Mucosa of descending colon (tissue), 3 donors: Measurements from ENCODE around the gene NR2F6. TPM values are rescaled to one million over a fixed set of nuclear protein-coding genes. Genes with fewer than 3 reads are reported as not detected.

Experiments
- ATAC-seq: fragments of 200-7000 bp; cut with Tn5 transposase; one replicate; pipeline ENCODE4 v1.9.1; 2020; ENCODE audit warnings: mild to moderate bottlenecking, moderate library complexity
- DNase-seq, 3 donors: peaks; one replicate each; pipeline ENCODE4 v3.0.0-alpha.2; 2020
- H3K36me3 ChIP-seq: fragments of 200-600 bp; one replicate; pipeline ENCODE4 v1.8.0; 2021; ENCODE audit warnings: low read depth, mild to moderate bottlenecking
- H3K4me1 ChIP-seq: fragments of 200-600 bp; one replicate; pipeline ENCODE4 v1.8.0; 2021; ENCODE audit warnings: low read depth, mild to moderate bottlenecking
- H3K4me3 ChIP-seq: fragments of 200-600 bp; one replicate; pipeline ENCODE4 v1.8.0; 2021; ENCODE audit warnings: mild to moderate bottlenecking
- H3K9me3 ChIP-seq: fragments of 200-600 bp; one replicate; pipeline ENCODE4 v1.8.0; 2021; ENCODE audit warnings: mild to moderate bottlenecking
- intact Hi-C, 2 donors: fragments of 100-400 bp; cut with DNase I in 1 of 2; cut with micrococcal nuclease in 1 of 2; formaldehyde crosslinking; loops; one replicate each; pipeline versions ENCODE4 v1.11.0 to v1.11.1; 2022; cut with DNase I, micrococcal nuclease
- total RNA-seq, 3 donors: library from RNA; stranded (reverse); fragmentation: NEBNext Ultra II Directional in 2 of 3; extraction: Animal tissue kit (Norgen Biotek cat#: 25700) in 2 of 3; gene quantifications; one replicate each; pipeline versions ENCODE4 v1.2.1 to v1.2.4, GENCODE V29; 2021 to 2023
- TF ChIP-seq, protein P1 (sequence below): fragments of 200-600 bp; IDR thresholded peaks from one replicate; pipeline ENCODE4 v1.8.0; 2022; ENCODE audit warnings: antibody characterized with exemption, mild to moderate bottlenecking
- donor health status: DM: no; HTN: no; CAD: no; lungs with moderate emphysema.
- donor health status: DM: no; HTN: no; CAD: no.
- donor health status: DM: no; HTN: yes; CAD: no.

NR2F6 gene
- total RNA-seq, 3 donors from 2014 or later = 103 to 157 (median 140) TPM

- intact Hi-C loops = no loop called here
- Histone ChIP-seq H3K4me3 (no peak overlapping the region), H3K36me3 (no peaks in the 10 kb centered on the region), H3K9me3 (no peaks in the 10 kb centered on the region), H3K4me1 (no peaks in the 10 kb centered on the region)
- DNase-seq = no peak
- TF ChIP-seq, protein P1, sequence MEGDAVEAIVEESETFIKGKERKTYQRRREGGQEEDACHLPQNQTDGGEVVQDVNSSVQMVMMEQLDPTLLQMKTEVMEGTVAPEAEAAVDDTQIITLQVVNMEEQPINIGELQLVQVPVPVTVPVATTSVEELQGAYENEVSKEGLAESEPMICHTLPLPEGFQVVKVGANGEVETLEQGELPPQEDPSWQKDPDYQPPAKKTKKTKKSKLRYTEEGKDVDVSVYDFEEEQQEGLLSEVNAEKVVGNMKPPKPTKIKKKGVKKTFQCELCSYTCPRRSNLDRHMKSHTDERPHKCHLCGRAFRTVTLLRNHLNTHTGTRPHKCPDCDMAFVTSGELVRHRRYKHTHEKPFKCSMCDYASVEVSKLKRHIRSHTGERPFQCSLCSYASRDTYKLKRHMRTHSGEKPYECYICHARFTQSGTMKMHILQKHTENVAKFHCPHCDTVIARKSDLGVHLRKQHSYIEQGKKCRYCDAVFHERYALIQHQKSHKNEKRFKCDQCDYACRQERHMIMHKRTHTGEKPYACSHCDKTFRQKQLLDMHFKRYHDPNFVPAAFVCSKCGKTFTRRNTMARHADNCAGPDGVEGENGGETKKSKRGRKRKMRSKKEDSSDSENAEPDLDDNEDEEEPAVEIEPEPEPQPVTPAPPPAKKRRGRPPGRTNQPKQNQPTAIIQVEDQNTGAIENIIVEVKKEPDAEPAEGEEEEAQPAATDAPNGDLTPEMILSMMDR = no peak
- ATAC-seq = no peak
These were observed 33.9 kb downstream of the NR2F6 start for GRCh38 chr19:17211547-17212446.

- Histone ChIP-seq H3K36me3 (no peaks in the 10 kb centered on the region), H3K9me3 (no peaks in the 10 kb centered on the region), H3K4me1 (no peaks in the 10 kb centered on the region), H3K4me3 (no peak overlapping the region)
- TF ChIP-seq, protein P1 = no peak
- DNase-seq (no peak), ATAC-seq (no peak)
- intact Hi-C loops = no loop called here
These were observed 35.4 kb downstream of the NR2F6 start for GRCh38 chr19:17210296-17210695.

- DNase-seq = peak; percentile 45 to 75 (median 56)
- ATAC-seq = peak; percentile 52
- intact Hi-C loops = no loop called here
- Histone ChIP-seq H3K9me3 (no peaks in the 10 kb centered on the region), H3K4me1 (no peaks in the 10 kb centered on the region), H3K36me3 (no peaks in the 10 kb centered on the region), H3K4me3 (no peak overlapping the region)
- TF ChIP-seq, protein P1 = no peak
These were observed 36.3 kb downstream of the NR2F6 start for GRCh38 chr19:17209126-17210036.

DNA sequence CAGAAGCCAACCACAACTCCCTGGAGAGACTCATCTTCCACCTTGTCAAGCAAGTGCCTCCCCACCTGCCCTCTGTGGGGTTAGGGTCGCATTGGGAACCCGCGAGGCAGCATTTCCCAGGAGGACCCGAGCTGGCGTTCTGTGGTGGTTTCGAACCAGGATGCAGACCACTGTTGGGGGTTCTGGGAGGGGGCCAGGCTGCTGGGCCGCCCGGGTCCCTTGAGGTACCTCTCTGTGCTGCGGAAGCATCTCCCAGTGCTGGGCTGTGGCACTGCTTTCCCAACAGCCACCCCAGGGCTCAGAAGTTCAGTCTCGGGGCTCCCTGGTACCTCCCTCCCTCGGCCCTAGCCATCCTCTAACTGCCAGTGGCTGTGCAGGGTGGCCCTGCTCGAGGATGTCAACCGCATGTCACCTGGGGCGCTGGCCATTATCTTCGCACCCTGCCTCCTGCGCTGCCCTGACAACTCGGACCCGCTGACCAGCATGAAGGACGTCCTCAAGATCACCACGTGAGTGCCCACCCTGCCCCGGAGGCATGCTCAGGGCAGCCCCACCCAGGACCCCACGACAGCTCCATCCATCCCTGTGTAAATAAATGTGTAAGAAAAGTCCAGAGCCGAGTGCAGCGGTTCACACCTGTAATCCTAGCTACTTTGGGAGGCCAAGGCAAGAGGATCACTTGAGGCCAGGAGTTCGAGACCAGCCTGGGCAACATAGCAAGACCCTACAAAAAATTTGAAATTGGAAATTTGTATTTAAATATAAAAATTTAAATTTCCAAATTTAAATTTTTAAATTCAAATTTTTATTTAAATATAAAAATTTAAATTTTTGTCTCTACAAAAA is 38.8 kb downstream of the NR2F6 start:
- H3K4me3 ChIP-seq = no peak overlapping the region
- DNase-seq = no peak
- no peak for ATAC-seq
- no peaks in the 10 kb centered on the region for H3K4me1 ChIP-seq
- intact Hi-C loops = no loop called here
- TF ChIP-seq, protein P1 = no peak
- no peaks in the 10 kb centered on the region for H3K36me3 ChIP-seq
- H3K9me3 ChIP-seq = no peaks in the 10 kb centered on the region
